GM19023 (cell line): ENCODE data around the gene STK17B.
"Not testable (repeated sequence)": the region's sequence is repeated elsewhere in the genome, so short reads cannot be mapped to it uniquely, and the experiment has no call there.

Experiments used
- ATAC-seq: cut with Tn5 transposase; IDR thresholded peaks from one replicate; pipeline ENCODE4 v1.9.1; 2021; ENCODE audit warnings: mild to moderate bottlenecking, moderate library complexity; ENCODE audit not compliant: unreplicated experiment

Gene STK17B

GRCh38 chr2:196117214-196117705 lies 54.1 kb downstream of the STK17B start:
- ATAC-seq = no peak

DNA sequence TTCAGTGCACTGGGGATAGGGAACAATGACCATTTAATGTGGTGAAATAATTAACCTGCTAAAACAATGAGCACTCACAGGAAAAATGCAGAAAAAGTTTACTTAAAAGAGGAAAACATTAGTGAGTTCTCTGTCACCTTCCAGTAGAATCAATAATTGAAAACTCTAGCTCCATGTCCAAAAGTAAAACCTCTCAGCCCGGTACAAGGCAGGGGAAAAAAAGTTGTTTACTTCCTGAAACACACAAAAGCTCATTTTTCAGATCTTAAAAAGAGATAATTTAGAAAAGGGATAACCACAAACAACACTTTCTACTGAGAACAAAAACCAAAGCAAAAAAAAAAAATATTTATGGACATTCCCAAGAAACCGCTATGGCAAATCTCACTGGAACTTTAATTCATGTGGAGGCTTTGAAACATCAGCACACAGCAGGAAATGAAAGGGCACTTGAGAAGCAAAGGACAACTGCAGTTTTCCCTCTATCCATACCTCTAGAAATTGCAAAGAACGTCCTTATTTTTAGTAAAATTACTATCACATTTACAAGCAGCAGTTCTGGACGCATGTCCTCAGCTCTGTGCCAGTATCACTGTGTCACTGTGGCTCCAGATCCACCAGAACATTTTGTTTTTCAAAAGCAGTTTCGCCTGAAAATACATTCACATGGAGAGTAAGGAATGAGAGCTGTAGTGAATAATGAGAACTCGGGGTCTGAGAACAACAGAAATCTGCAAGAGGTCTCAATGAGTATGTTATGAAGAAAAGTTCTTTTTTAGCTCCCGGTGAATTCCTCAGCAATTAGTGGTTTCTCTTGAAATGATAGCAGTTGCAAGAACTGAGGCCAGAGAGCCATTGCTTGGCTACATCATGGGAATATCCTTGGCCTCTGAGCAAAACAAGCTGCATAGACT lies 58.1 kb downstream of the STK17B start:
- no peak for ATAC-seq

DNA sequence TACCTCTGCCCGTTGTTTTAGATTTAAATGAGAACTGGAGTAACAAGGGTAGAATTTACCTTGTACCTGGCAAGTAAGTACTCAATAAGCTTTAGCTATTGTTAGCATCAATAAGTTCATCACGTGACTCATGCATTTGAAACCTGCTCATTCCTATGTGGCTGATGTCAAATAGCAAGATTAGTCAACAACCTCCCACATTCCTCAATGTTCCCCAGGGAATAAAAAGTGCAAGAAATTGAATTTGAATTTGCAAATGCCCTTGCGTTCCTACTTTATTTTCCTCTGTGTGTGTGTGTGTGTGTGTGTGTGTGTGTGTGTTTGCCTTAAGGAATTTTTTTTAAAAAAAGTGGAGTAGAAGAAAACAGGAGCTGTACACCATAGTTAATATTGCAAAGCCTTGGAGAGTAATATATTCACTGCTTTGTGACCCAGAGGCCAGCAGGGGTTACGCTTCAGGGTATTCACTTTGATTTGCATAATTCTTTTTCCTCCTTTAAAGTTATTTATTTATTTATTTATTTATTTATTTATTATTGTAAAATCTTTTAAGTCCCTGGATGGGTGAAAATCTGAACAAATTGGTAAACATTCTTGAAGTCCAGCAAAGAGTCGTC lies 58.9 kb downstream of the STK17B start:
- ATAC-seq = no peak

- no peak for ATAC-seq
Observed at GRCh38 chr2:196108604-196109003, 62.8 kb downstream of the STK17B start.

- no peak for ATAC-seq
Observed at GRCh38 chr2:196105951-196106350, 65.4 kb downstream of the STK17B start.

- ATAC-seq = no peak
Observed at GRCh38 chr2:196104066-196104465, 67.3 kb downstream of the STK17B start.

DNA sequence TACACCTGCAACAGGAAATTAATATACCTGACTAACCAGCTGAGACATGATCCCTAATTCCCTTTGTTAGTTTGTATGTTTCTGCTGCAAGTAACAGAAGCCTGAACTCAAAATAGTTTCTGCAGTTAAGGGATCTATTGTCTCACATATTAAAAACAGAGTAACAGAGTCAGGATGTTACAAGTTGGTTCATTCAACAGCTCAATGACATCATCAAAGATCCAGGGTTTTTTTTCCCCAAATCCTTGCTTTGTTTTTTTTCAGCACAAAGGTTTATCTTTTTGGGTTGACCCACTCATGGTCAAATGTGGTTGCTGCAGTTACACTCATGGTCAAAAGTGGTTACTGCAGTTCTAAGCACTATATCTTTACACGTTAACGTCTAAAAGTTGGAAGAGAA lies 67.8 kb downstream of the STK17B start:
- ATAC-seq = no peak

DNA sequence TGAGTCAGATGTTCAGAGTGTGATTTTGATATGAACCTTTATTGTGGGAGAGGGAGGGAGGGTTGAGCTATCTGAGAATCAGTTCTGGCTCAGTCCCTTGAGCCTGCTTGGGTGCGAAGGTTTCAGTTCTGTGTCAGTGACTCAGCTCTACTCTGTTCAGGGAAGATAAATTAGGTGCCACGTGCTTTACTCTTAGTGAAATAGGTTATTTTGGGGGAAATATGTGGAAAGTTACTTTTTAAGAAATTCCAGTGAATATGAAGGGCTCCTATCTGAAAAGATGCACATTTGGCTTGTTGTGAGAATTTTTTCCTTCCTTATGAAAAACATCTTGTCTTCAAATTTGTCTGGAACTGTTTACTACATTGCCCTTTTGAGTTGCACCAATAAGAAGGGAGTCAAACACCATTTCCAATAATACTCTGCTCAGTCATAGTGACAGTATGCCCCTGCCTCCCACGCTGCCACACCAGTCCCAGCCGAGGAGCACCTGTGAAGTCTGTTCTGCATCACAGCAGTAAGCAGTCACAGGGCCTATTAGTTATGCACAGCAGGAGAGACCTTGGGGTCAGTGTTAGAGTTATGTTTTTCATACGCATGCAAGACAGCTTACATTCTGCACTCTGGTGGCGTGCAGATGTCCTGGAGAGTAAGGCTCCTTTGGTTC lies 69.9 kb downstream of the STK17B start:
- ATAC-seq = peak; percentile 99

GRCh38 chr2:196099916-196100315 lies 71.5 kb downstream of the STK17B start:
- no peak for ATAC-seq

DNA sequence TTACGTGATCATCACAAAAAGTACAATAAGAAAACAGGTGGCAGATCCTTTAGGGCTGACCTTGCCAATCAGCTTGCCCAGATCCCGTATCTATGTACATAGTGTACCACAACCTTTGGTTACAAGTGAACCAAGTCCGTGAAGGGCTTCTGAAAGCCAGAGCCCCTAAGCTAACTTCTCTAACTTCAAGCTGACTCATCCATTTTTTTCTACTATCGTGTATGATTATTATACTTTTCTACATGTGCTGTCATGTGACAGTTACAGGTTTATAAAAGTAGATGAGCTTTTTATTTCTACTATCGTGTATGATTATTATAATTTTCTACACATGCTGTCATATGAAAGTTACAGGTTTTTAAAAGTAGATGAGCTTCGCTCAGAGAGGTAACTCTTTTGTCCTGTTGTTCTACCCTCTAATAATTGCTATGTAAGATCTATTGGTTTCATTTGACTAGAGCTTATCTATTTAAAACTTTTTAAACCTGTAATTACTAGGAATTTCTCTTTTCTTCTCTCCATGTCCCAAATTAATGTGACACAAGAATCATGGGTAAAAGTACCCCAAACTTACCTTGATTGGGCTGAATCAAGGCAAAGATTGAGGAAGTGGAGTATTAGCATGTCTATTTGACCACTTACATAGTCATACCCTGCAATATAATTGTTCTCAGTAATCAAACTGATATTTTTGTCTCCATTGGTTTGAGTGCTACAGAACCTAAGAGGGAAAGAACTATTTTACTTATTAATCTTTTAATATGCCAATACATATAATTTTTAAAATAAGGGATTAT lies 73.3 kb downstream of the STK17B start:
- no peak for ATAC-seq

- no peak for ATAC-seq
Observed at GRCh38 chr2:196096982-196097745, 74.2 kb downstream of the STK17B start.

- ATAC-seq = no peak
Observed at GRCh38 chr2:196096264-196096663, 75.1 kb downstream of the STK17B start.

DNA sequence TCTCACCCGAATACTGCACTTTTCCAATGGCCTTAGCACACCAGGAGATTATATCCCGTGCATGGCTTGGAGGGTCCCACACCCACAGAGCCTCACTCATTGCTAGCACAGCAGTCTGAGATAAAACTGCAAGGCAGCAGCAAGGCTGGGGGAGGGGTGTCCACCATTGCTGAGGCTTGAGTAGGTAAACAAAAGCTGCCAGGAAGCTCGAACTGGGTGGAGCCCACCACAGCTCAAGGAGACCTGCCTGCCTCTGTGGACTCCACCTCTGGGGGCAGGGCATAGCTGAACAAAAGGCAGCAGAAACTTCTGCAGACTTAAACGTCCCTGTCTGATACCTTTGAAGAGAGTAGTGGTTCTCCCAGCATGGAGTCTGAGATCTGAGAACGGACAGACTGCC lies 81.9 kb downstream of the STK17B start:
- ATAC-seq = not testable (repeated sequence)

DNA sequence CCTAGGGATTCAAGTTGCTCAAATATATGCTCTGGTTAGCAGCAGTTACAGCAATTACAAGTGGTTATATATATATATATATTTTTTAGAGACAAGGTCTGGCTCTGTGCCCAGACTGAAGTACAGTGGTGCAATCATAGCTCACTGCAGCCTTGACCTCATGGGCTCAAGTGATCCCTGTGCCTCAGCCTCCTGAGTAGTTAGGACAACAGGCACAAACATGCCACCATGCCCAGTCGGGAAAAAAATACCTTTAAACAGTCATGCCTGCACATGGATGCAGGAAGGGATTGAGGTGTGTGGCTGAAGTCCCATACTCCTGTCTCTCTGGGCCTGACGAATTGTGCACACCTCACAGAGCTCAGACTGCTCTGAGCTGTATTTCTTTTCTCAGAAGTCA lies 83.2 kb downstream of the STK17B start:
- no peak for ATAC-seq

DNA sequence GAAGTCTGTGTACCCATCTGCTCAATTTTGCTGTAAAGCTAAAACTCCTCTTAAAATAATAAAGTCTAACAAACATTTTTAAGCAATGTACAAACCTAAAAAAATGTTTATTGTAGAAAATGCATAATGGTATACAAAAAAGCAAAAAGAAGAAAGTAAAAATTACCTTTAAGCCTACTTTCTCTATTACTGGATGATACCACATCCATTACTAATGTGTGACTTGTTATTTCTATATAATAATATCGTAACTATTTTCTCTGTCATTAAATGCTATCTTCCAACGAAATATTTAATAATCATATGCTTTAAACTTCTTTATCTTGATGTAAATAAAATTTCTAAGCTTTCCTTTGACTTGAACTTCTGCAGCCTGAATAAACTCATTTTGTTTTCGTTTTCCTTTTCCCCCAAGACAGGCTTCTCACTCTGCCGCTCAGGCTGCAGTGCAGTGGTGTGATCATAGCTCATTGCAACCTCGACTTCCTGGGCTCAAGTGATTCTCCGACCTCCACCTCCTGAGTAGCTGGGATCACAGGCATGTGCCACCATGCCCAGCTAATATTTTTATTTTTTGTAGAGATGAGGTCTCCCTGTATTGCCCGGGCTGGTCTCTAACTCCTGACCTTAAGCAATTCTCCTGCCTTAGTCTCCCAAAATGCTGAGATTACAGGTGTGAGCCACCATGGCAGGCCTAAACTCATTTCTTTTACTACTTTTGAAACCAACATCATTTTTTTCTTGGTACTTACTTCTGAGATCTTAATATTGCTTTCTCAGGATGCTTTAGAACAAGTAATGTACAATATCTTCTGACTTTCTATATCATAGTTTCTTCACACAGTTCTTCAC lies 84.6 kb downstream of the STK17B start:
- no peak for ATAC-seq

GRCh38 chr2:196083601-196084000 lies 87.8 kb downstream of the STK17B start:
- no peak for ATAC-seq
